ENCODE measurements around the gene HAS3.
A peak's percentile ranks its signal among the peaks of the same experiment; 100 is the strongest.

HAS3 gene

GRCh38 chr16:69105501-69106361 is at the start of gene HAS3:
Gene HAS3, plus strand, starts transcription at chr16:69105653. Its CDS starts 3,743 bp downstream, at chr16:69109396.
- peak; percentile 30; the same call in 1 of the 2 replicates for TF ChIP-seq TAF1 (IDR thresholded peaks at IDR 0.05; ENCODE audit: low read depth)
- TF ChIP-seq YY1 (IDR thresholded peaks at IDR 0.05; ENCODE audit: low read depth): no peak
- no peak for TF ChIP-seq ZBTB7A (IDR thresholded peaks at IDR 0.05; ENCODE audit: low read depth)
- TF ChIP-seq EP300 (IDR thresholded peaks at IDR 0.05; ENCODE audit: borderline replicate concordance): no peak
- TF ChIP-seq CEBPB (IDR thresholded peaks at IDR 0.05): no peak
- TF ChIP-seq EGR1 (IDR thresholded peaks at IDR 0.05): 0 out of 2 replicates have a peak, but pooled peaks have one; percentile 6
- 0 out of 2 replicates have a peak, but pooled peaks have one; percentile 7 for TF ChIP-seq TCF12 (IDR thresholded peaks at IDR 0.05; ENCODE audit: low read depth)
- TF ChIP-seq REST (IDR thresholded peaks at IDR 0.05; ENCODE audit: low read depth): no peak
- no peak for TF ChIP-seq USF1 (IDR thresholded peaks at IDR 0.05)
- peak; percentile 76 for TF ChIP-seq RAD21 (IDR thresholded peaks at IDR 0.05; ENCODE audit: low read depth)
- no peak for TF ChIP-seq NFIC (IDR thresholded peaks at IDR 0.05)
- TF ChIP-seq MAX (IDR thresholded peaks at IDR 0.05): 0 out of 2 replicates have a peak, but pooled peaks have one; percentile 7
- TF ChIP-seq TEAD4 (IDR thresholded peaks at IDR 0.05): 0 out of 2 replicates have a peak, but pooled peaks have one; percentile 15
- no peak for TF ChIP-seq CREB1 (IDR thresholded peaks at IDR 0.05; ENCODE audit: low read depth)

- TF ChIP-seq EGR1 (IDR thresholded peaks at IDR 0.05) (no peak), REST (IDR thresholded peaks at IDR 0.05; ENCODE audit: low read depth) (no peak), USF1 (IDR thresholded peaks at IDR 0.05) (no peak)
Measured at GRCh38 chr16:69055980-69056379, 49.5 kb upstream of the HAS3 start.

- TF ChIP-seq CEBPB (IDR thresholded peaks at IDR 0.05): no peak
- no peak for TF ChIP-seq ZBTB7A (IDR thresholded peaks at IDR 0.05; ENCODE audit: low read depth)
Measured at GRCh38 chr16:69056421-69056820, 49.0 kb upstream of the HAS3 start.

GRCh38 chr16:69057400-69058378 is 47.8 kb upstream of the HAS3 start:
- TF ChIP-seq TAF1 (IDR thresholded peaks at IDR 0.05; ENCODE audit: low read depth): no peak
- no peak for TF ChIP-seq EGR1 (IDR thresholded peaks at IDR 0.05)
- no peak for TF ChIP-seq FOXM1 (IDR thresholded peaks at IDR 0.05; ENCODE audit: borderline replicate concordance, low read depth)
- TF ChIP-seq ZBTB7A (IDR thresholded peaks at IDR 0.05; ENCODE audit: low read depth): no peak
- peak; percentile 56; the same call in 1 of the 2 replicates for TF ChIP-seq NFIC (IDR thresholded peaks at IDR 0.05)
- 0 out of 2 replicates have a peak, but pooled peaks have one; percentile 11 for TF ChIP-seq TEAD4 (IDR thresholded peaks at IDR 0.05)
- TF ChIP-seq MAX (IDR thresholded peaks at IDR 0.05): no peak
- TF ChIP-seq EP300 (IDR thresholded peaks at IDR 0.05; ENCODE audit: borderline replicate concordance): no peak

- TF ChIP-seq TEAD4 (IDR thresholded peaks at IDR 0.05): no peak
Measured at GRCh38 chr16:69064124-69064763, 41.2 kb upstream of the HAS3 start.
